H9 (cell line): ENCODE results near the gene BACE2. TPM values are rescaled to one million over a fixed set of nuclear protein-coding genes. Genes with fewer than 3 reads are reported as not detected.
A peak's percentile ranks its signal among the peaks of the same experiment; 100 is the strongest.

Experiments
- DNase-seq: peaks from one replicate; pipeline ENCODE4 v3.0.0-alpha.2; 2017
- H2AFZ ChIP-seq: one replicate; pipeline ENCODE4 v1.6.1; 2013; ENCODE audit warnings: mild to moderate bottlenecking, low read length, control low read depth, moderate library complexity
- H2AK5ac ChIP-seq: 2 replicates; pipeline ENCODE4 v1.6.1; 2013; ENCODE audit warnings: low read length, control low read depth, mixed read lengths; ENCODE audit not compliant: insufficient read length
- H2BK120ac ChIP-seq: one replicate; pipeline ENCODE4 v1.6.1; 2013; ENCODE audit warnings: low read depth, mild to moderate bottlenecking, low read length, control low read depth, inconsistent platforms; ENCODE audit not compliant: poor library complexity, severe bottlenecking
- H2BK12ac ChIP-seq: 2 replicates; pipeline ENCODE4 v1.6.1; 2013; ENCODE audit warnings: low read length, control low read depth, mixed read lengths, low read depth; ENCODE audit not compliant: insufficient read length
- H2BK15ac ChIP-seq: 2 replicates; pipeline ENCODE4 v1.6.1; 2013; ENCODE audit warnings: low read depth, low read length, control low read depth
- H2BK20ac ChIP-seq: one replicate; pipeline ENCODE4 v1.6.1; 2013; ENCODE audit warnings: low read depth, mild to moderate bottlenecking, low read length, control low read depth, inconsistent platforms; ENCODE audit not compliant: poor library complexity, severe bottlenecking
- H2BK5ac ChIP-seq: 2 replicates; pipeline ENCODE4 v1.6.1; 2013; ENCODE audit warnings: low read length, control low read depth, mixed read lengths; ENCODE audit not compliant: insufficient read length
- H3K14ac ChIP-seq: 2 replicates; pipeline ENCODE4 v1.6.1; 2013; ENCODE audit warnings: low read length, control low read depth; ENCODE audit not compliant: insufficient read depth
- H3K18ac ChIP-seq: 2 replicates; pipeline ENCODE4 v1.6.1; 2013; ENCODE audit warnings: low read depth, mild to moderate bottlenecking, mixed read lengths, low read length, control low read depth; ENCODE audit not compliant: insufficient read length
- H3K23ac ChIP-seq: 2 replicates; pipeline ENCODE4 v1.6.1; 2013; ENCODE audit warnings: low read length, control low read depth, mixed read lengths, low read depth; ENCODE audit not compliant: insufficient read length
- H3K23me2 ChIP-seq: 2 replicates; pipeline ENCODE4 v1.6.1; 2013; ENCODE audit warnings: low read depth, mild to moderate bottlenecking, mixed read lengths, low read length, control low read depth; ENCODE audit not compliant: insufficient read length, poor library complexity, severe bottlenecking
- H3K27ac ChIP-seq: 2 replicates; pipeline ENCODE4 v1.5.1; 2013; ENCODE audit warnings: low read length, control low read depth, mixed read lengths, low read depth; ENCODE audit not compliant: insufficient read length
- H3K27me3 ChIP-seq: 2 replicates; pipeline ENCODE4 v1.6.1; 2013; ENCODE audit warnings: low read length, control low read depth, inconsistent platforms; ENCODE audit not compliant: insufficient read depth
- H3K4ac ChIP-seq: 2 replicates; pipeline ENCODE4 v1.6.1; 2013; ENCODE audit warnings: low read depth, mild to moderate bottlenecking, control low read depth, inconsistent platforms, low read length, moderate library complexity
- H3K4me1 ChIP-seq: 2 replicates; pipeline ENCODE4 v1.6.1; 2013; ENCODE audit warnings: low read length, control low read depth, inconsistent platforms; ENCODE audit not compliant: insufficient read depth
- H3K4me2 ChIP-seq: 2 replicates; pipeline ENCODE4 v1.6.1; 2013; ENCODE audit warnings: low read length, control low read depth, mixed read lengths; ENCODE audit not compliant: insufficient read length, insufficient read depth
- H3K56ac ChIP-seq: 2 replicates; pipeline ENCODE4 v1.6.1; 2013; ENCODE audit warnings: low read depth, mild to moderate bottlenecking, mixed read lengths, low read length, control low read depth; ENCODE audit not compliant: insufficient read length
- H3K79me1 ChIP-seq: 2 replicates; pipeline ENCODE4 v1.6.1; 2013; ENCODE audit warnings: low read depth, mild to moderate bottlenecking, moderate library complexity, low read length, control low read depth, inconsistent platforms; ENCODE audit not compliant: insufficient read depth, poor library complexity, severe bottlenecking
- H3K79me2 ChIP-seq: 2 replicates; pipeline ENCODE4 v1.6.1; 2013; ENCODE audit warnings: low read length, control low read depth, inconsistent platforms; ENCODE audit not compliant: insufficient read depth
- H3K9ac ChIP-seq: 2 replicates; pipeline ENCODE4 v1.6.1; 2013; ENCODE audit warnings: low read length, control low read depth, mixed read lengths; ENCODE audit not compliant: insufficient read length; ENCODE audit errors: extremely low read depth
- H3K9me3 ChIP-seq: one replicate; pipeline ENCODE4 v1.6.1; 2013; ENCODE audit warnings: low read depth, low read length, inconsistent platforms; ENCODE audit not compliant: control insufficient read depth
- H3T11ph ChIP-seq: one replicate; pipeline ENCODE4 v1.6.1; 2013; ENCODE audit warnings: mild to moderate bottlenecking, low read length, control low read depth, inconsistent platforms
- H4K20me1 ChIP-seq: one replicate; pipeline ENCODE4 v1.6.1; 2013; ENCODE audit not compliant: control insufficient read depth, insufficient read length, insufficient read depth
- H4K5ac ChIP-seq: 2 replicates; pipeline ENCODE4 v1.6.1; 2013; ENCODE audit warnings: low read depth, mild to moderate bottlenecking, mixed read lengths, low read length, control low read depth; ENCODE audit not compliant: insufficient read length
- H4K8ac ChIP-seq: replicated peaks from 2 replicates; pipeline ENCODE4 v1.6.1; 2013; ENCODE audit warnings: low read length, control low read depth, mixed read lengths, low read depth; ENCODE audit not compliant: insufficient read length
- H4K91ac ChIP-seq: 2 replicates; pipeline ENCODE4 v1.6.1; 2013; ENCODE audit warnings: low read depth, mild to moderate bottlenecking, moderate library complexity, mixed read lengths, low read length, control low read depth; ENCODE audit not compliant: insufficient read length
- H3K27ac Mint-ChIP-seq, 3 experiments: 2 replicates in 2 of 3; 3 replicates in 1 of 3; pipeline ENCODE4 v1.8.0; 2020 to 2021; ENCODE audit warnings: mixed read lengths in 3 of 3, mild to moderate bottlenecking in 1 of 3, moderate library complexity in 1 of 3
- H3K27me3 Mint-ChIP-seq: 2 replicates; pipeline ENCODE4 v1.8.0; 2021; ENCODE audit warnings: low read depth, mild to moderate bottlenecking, moderate library complexity, mixed read lengths
- H3K36me3 Mint-ChIP-seq, 3 experiments: 2 replicates in 2 of 3; 3 replicates in 1 of 3; pipeline ENCODE4 v1.8.0; 2020 to 2021; ENCODE audit warnings: low read depth in 3 of 3, mixed read lengths in 3 of 3; ENCODE audit not compliant: insufficient read depth in 1 of 3
- H3K4me1 Mint-ChIP-seq, 2 experiments: 2 replicates each; pipeline ENCODE4 v1.8.0; 2020; ENCODE audit warnings: mixed read lengths in 2 of 2
- H3K4me3 Mint-ChIP-seq, 2 experiments: 2 replicates in 1 of 2; 3 replicates in 1 of 2; pipeline ENCODE4 v1.8.0; 2020 to 2021; ENCODE audit warnings: mild to moderate bottlenecking in 2 of 2, mixed read lengths in 2 of 2, moderate library complexity in 1 of 2
- H3K9me3 Mint-ChIP-seq, 2 experiments: 2 replicates in 1 of 2; 3 replicates in 1 of 2; pipeline ENCODE4 v1.8.0; 2020; ENCODE audit warnings: mild to moderate bottlenecking in 2 of 2, mixed read lengths in 2 of 2, moderate library complexity in 1 of 2
- CTCF ChIP-seq: fragments of 200-600 bp; sonication (generic); conservative IDR thresholded peaks from 3 replicates; pipeline ENCODE4 v1.8.0; 2021; ENCODE audit warnings: antibody characterized with exemption, mild to moderate bottlenecking
- WGBS: extraction: QIAGEN DNeasy Blood & Tissue Kit; methylation state at CpG from one replicate; pipeline ENCODE4 v1.1.7; 2013; ENCODE audit warnings: missing lambda C conversion rate, low lambda C conversion rate, mixed read lengths; ENCODE audit not compliant: insufficient read length; ENCODE audit errors: extremely low coverage; 5-methylcytosine and 5-hydroxymethylcytosine counted together
- total RNA-seq: library from RNA; stranded (reverse); gene quantifications from 2 replicates; pipeline ENCODE4 v1.2.1, GENCODE V29; 2021

BACE2 gene
- total RNA-seq, 1 experiment from 2014 or later: 8.0 TPM

GRCh38 chr21:41317063-41317392 lies 149.1 kb downstream of the BACE2 start:
- WGBS: no CpG with 5 or more reads among the region's 19 CpGs
- H3K9me3 ChIP-seq: no peaks in the 10 kb centered on the region
- Mint-ChIP-seq H3K4me1 (peaks cover 8 to 13% of the 10 kb centered on the region in 2 experiments), H3K9me3 (no peaks in the 10 kb centered on the region), H3K27me3 (peaks cover 36% of the 10 kb centered on the region), H3K4me3 (peak overlapping the region; percentile 64 to 79), H3K36me3 (no peaks in the 10 kb centered on the region; a peak in 1 of 7 replicates), H3K27ac (no peak overlapping the region)
- no peak overlapping the region for H4K91ac ChIP-seq
- H4K8ac ChIP-seq: no peak overlapping the region
- H3K79me2 ChIP-seq: no peaks in the 10 kb centered on the region
- no peaks in the 10 kb centered on the region for H4K20me1 ChIP-seq
- H3K14ac ChIP-seq: no peak overlapping the region
- H3K23me2 ChIP-seq: peaks cover 9% of the 10 kb centered on the region
- no peak overlapping the region for H3K27ac ChIP-seq
- no peak overlapping the region for H3K18ac ChIP-seq
- no peak overlapping the region for H3K9ac ChIP-seq
- peak overlapping the region; percentile 63 for H3K4me2 ChIP-seq
- no peak for TF ChIP-seq CTCF
- H3T11ph ChIP-seq: no peak overlapping the region
- H2AK5ac ChIP-seq: no peak overlapping the region
- DNase-seq: no peak
- H3K27me3 ChIP-seq: no peaks in the 10 kb centered on the region; the same call in 1 of the 2 replicates
- no peak overlapping the region for H2BK15ac ChIP-seq
- no peak overlapping the region for H2AFZ ChIP-seq
- H2BK5ac ChIP-seq: no peak overlapping the region
- no peaks in the 10 kb centered on the region for H3K79me1 ChIP-seq
- H2BK120ac ChIP-seq: no peak overlapping the region
- H2BK20ac ChIP-seq: no peak overlapping the region
- no peaks in the 10 kb centered on the region; the same call in 1 of the 2 replicates for H3K4me1 ChIP-seq
- no peak overlapping the region for H4K5ac ChIP-seq
- H3K56ac ChIP-seq: no peak overlapping the region
- H3K23ac ChIP-seq: no peak overlapping the region
- H3K4ac ChIP-seq: no peak overlapping the region
- no peak overlapping the region for H2BK12ac ChIP-seq
